HCEC 1CT (cell line): ENCODE measurements around the gene KRTAP4-5.
A peak's percentile ranks its signal among the peaks of the same experiment; 100 is the strongest.
"Not testable (repeated sequence)": the region's sequence is repeated elsewhere in the genome, so short reads cannot be mapped to it uniquely, and the experiment has no call there.

Experiments
- DNase-seq: peaks from one replicate; pipeline ENCODE4 v3.0.0-alpha.2; 2017

The KRTAP4-5 gene

DNA sequence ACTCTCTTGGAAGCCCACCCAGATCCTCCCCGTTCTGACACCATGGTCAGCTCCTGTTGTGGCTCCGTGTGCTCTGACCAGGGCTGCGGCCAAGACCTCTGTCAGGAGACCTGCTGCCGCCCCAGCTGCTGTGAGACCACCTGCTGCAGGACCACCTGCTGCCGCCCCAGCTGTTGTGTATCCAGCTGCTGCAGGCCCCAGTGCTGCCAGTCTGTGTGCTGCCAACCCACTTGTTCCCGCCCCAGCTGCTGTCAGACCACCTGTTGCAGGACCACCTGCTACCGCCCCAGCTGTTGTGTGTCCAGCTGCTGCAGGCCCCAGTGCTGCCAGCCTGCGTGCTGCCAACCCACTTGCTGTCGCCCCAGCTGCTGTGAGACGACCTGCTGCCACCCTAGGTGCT is 44.3 kb downstream of the KRTAP4-5 start, which contains the start of gene KRTAP4-9:
KRTAP4-9 (plus strand) TSS at position 43 of the 400 bp plus-strand sequence; CDS start at position 43, 0 bp downstream.
- DNase-seq = not testable (repeated sequence)

DNA sequence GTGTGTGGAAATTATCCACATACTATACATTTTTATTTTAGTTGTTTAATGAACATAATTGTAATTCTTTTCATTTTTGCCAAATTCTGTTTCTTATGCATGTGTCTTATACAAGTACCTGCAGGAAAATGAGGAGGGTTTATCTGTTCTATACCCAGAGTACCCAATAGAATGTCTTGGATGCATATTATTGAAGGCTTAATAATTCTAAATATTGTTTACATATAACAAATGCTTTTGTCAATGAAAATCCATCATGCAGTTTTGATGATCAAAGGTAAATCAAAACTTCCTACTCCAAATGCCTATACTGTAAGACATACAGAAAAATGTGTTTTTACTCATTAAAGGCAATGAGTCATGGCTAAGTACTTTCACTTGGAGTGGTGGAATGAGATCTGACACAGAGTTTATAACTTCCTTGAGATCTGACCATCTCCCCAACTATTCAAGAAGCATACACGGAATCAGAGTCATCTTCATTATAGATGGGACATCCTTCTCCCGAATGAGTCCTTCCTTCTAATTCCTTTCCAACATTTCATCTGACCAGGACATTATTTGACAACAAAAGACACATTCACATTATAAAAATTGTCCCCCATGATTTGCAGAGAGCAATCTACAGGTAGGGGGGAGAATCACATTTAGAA is 45.1 kb downstream of the KRTAP4-5 start:
- peak; percentile 60 for DNase-seq

DNA sequence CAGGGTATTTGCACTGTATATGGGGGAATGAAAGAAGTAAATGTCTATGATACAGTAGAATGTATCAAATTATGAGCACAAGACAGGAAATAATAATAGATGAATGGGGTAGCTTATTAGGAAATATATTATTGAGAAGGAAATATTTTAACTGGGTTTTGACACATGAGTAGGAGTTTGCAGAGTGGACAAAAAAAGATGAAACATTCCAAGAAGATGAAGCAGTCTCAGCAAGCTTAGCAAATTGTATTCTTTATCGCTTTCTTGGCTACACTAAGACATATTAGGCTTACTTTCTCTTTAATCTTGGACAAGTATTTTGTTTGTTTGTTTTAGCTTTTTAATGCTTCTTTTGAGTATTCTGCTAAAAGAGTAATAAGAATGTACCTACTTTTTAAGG is 45.7 kb downstream of the KRTAP4-5 start:
- peak; percentile 44 for DNase-seq

DNA sequence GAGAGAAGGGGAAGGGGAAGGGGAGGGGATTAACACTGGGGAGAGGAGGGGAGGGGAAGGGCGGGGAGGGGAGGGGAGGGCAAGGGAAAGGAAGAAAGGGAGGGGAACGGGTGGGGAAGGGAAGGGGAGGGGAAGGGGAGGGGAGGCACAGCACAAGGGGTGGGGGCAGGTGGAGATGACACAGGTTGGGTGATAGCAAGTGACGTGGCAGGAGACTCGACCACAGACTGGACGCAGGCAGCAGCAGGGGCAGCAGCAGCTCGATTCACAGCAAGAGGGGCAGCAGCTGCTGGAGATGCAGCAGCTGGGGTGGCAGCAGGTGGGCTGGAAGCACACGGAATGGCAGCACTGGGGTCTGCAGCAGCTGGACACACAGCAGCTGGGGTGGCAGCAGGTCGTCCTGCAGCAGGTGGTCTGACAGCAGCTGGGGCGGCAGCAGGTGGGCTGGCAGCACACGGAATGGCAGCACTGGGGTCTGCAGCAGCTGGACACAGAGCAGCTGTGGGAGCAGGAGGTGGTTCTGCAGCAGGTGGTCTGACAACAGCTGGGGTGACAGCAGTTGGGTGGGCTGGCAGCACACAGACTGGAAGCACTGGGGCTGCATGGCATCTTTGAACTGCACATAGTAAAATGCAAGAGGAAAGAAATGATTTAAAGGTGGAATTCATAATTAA is 47.9 kb downstream of the KRTAP4-5 start, which contains the start of gene KRTAP4-16:
KRTAP4-16 (minus strand) TSS at position 624 of the 674 bp plus-strand sequence; CDS start at position 624, 0 bp downstream.
- DNase-seq = no peak

DNA sequence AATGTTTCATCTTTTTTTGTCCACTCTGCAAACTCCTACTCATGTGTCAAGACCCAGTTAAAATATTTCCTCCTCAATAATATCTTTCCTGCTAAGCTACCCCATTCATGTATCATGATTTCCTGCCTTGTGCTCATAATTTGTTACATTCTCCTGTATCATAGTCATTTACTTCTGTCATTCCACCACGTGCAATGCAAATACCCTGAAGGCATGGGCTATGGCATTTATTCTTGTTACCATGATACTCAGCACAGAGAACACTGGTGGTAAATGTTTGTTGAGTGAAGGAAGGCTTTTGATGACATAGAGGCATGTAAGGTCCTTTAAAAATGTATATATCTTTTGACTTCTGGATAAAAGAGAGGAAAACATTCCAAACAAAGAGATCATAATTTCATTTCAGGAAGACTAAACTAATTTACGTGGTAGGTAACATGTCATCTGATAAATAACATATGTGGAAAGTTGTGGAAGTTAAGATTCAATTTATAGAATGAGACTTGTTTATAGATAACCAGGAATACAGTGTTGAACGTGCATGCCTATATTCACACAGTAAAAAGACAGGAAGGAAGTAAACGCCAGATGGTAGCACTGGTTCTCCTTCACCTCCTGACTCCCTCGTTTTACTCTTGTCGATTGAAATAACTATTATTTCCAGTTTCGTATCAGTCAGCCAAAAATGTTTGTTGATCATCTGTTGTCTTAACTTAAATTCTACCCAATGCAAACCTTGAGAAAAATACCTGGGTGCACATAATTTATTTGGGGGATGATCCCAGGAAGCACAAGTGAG is 49.7 kb downstream of the KRTAP4-5 start:
- peak; percentile 69 for DNase-seq
